ENCODE results near the gene SCN8A.

SCN8A gene

DNA sequence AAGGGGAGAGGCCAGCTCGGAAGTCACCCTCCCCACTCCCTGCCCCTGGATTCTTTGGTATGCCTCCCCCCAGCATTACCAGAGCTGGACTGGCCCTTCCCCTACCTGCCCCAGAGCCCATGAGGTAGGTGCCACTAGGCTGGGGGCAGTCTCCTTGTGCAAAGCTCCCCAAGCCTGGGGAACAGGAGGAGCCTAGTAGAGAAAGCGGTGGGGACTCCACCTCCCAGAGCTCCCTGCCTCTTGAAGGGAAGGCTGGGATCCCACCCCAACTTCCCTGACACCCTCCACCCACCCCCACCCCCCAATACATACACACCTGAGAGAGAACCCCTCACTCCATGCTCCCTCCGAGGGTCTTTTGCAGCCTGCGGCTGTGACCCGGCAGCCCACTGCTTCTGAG lies 227.1 kb downstream of the SCN8A start:
- no peak overlapping the region for H3K4me3 ChIP-seq (ENCODE audit: low read length)
- H3K36me3 ChIP-seq (ENCODE audit: control insufficient read depth, insufficient read depth, low read length), result no peaks in the 10 kb centered on the region
- H3K4me1 ChIP-seq (ENCODE audit: control insufficient read depth, insufficient read depth, low read length), result no peaks in the 10 kb centered on the region
- H3K9ac ChIP-seq (ENCODE audit: low read length), result no peak overlapping the region
- no peak overlapping the region for H3K27ac ChIP-seq (ENCODE audit: low read depth, low read length)
- peaks cover 4% of the 10 kb centered on the region for H3K27me3 ChIP-seq (ENCODE audit: control insufficient read depth, insufficient read depth, low read length)

DNA sequence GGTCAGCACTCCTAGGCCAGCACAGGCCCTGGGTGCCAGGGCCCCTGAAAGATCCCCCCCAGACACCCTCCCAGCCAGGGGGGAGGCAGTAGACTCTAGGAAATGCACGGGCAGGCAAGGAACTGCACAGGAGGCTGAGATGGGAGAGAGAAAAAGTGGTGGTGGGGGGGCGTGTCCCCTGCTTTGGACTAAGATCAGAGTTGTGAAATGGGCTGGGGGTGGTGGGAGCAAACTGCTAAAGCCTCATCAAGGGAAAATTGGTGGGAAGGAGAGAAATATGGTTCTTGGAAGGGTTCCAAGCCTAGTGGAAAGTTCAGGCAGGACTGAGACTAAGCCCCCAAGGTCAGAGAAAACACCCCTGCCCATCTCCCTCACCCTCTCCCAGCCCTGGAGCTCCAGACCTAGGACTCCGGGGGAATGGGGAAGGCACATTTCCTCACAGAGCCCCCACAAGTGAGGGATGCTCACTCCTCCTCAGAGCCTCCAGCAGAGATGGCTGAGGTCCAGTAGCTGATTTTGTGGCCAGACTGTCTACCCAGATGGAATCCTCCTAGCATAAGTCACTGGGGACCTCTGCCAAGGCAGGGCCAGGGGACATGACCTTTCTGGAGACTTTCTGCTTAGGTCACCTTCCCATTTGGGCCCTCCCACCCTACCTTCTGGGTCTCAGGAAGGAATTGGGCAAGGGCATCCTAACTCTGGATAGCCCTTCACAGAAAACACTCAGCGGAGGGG lies 227.7 kb downstream of the SCN8A start:
- Histone ChIP-seq H3K4me1 (ENCODE audit: control insufficient read depth, insufficient read depth, low read length) (no peaks in the 10 kb centered on the region), H3K27ac (ENCODE audit: low read depth, low read length) (no peak overlapping the region), H3K36me3 (ENCODE audit: control insufficient read depth, insufficient read depth, low read length) (no peaks in the 10 kb centered on the region), H3K9ac (ENCODE audit: low read length) (no peak overlapping the region), H3K4me3 (ENCODE audit: low read length) (no peak overlapping the region), H3K27me3 (ENCODE audit: control insufficient read depth, insufficient read depth, low read length) (peaks cover 4% of the 10 kb centered on the region)

DNA sequence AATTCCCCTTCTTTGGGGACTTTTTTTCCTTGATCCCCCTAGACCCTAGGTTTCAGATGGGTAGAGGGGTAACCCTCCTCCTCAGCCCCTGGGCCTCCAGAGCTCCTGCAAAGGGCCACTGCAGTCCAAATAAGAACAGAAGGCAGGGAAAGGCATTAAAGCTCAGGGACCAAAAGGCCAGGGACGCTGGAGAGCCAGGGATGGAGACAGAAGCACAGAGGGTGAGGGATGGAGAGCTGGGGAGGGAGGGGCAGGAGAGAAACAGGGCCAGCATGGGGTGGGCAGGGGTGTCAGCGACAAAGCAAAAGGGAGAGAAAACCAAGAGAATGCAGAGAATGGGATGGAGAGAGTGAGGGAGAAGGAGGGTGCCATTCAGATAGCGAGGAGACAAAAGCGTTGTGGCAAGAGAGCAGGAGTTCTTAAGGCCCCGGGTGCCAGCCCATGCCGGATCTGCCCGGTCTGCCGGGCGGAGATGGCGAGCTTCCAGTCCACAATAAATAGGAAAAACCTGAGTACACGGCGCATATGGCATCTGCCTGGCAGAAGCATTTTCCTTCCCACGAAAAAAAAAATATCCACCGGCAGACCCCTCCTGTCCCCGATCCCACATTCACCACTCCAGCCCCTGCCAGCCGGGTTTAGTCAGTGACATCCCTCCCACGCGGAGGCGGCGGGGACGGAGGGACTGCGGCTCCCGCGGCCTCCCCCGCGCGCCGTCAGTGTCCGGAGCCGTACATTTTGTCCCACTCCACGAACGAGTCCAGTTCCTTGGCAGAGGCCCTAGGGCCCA lies 228.9 kb downstream of the SCN8A start:
- H3K9ac ChIP-seq (ENCODE audit: low read length), result no peak overlapping the region
- H3K27me3 ChIP-seq (ENCODE audit: control insufficient read depth, insufficient read depth, low read length), result peaks cover 4% of the 10 kb centered on the region
- H3K4me3 ChIP-seq (ENCODE audit: low read length), result peak overlapping the region; percentile 48
- H3K4me1 ChIP-seq (ENCODE audit: control insufficient read depth, insufficient read depth, low read length), result no peaks in the 10 kb centered on the region
- H3K36me3 ChIP-seq (ENCODE audit: control insufficient read depth, insufficient read depth, low read length), result no peaks in the 10 kb centered on the region
- H3K27ac ChIP-seq (ENCODE audit: low read depth, low read length), result no peak overlapping the region

DNA sequence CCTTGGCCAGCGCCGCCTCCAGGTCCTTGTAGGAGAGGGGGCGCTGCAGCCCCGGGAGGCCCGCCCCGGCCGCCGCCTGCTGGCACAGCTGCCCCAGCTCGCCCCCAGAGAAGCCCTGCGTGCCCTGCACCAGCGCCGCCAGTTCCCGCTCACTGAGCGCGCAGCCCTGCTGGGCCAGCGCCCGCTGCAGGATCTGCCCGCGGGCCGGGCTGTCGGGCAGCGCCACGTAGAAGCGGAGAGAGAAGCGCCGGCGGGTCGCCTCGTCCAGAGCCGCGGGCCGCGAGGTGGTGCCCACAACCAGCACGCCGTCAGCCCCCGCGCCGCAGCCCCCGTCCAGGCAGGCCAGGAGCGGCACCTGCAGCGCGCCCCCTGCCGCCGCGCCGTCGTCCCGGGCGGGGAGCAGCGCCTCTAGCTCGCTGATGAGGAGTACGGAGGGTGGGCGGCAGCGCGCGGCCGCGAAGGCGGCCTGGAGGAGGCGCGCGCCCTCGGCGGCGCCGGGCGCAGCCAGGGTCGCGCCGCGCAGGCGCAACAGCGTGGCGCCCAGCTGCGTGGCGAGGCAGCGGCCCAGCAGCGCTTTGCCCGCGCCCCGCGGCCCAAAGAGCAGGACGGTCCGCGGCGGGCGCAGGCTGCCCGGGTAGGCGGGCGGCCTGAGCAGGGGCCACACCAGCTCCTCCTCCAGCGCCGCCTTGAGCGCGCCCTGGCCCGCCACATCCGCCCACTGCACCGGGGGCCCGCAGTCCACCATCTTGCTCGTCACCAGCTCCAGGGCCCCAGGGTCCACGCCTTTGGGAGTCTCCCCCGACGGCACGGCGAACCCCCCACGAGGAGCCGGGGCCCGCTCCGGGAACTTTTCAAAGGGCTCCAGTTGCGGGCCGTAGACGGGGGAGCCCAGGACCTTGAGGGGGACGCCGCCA lies 229.8 kb downstream of the SCN8A start:
- no peaks in the 10 kb centered on the region for H3K4me1 ChIP-seq (ENCODE audit: control insufficient read depth, insufficient read depth, low read length)
- H3K4me3 ChIP-seq (ENCODE audit: low read length), result peak overlapping the region; percentile 48
- H3K27ac ChIP-seq (ENCODE audit: low read depth, low read length), result no peak overlapping the region
- no peaks in the 10 kb centered on the region for H3K36me3 ChIP-seq (ENCODE audit: control insufficient read depth, insufficient read depth, low read length)
- H3K9ac ChIP-seq (ENCODE audit: low read length), result no peak overlapping the region
- peaks cover 4% of the 10 kb centered on the region for H3K27me3 ChIP-seq (ENCODE audit: control insufficient read depth, insufficient read depth, low read length)

DNA sequence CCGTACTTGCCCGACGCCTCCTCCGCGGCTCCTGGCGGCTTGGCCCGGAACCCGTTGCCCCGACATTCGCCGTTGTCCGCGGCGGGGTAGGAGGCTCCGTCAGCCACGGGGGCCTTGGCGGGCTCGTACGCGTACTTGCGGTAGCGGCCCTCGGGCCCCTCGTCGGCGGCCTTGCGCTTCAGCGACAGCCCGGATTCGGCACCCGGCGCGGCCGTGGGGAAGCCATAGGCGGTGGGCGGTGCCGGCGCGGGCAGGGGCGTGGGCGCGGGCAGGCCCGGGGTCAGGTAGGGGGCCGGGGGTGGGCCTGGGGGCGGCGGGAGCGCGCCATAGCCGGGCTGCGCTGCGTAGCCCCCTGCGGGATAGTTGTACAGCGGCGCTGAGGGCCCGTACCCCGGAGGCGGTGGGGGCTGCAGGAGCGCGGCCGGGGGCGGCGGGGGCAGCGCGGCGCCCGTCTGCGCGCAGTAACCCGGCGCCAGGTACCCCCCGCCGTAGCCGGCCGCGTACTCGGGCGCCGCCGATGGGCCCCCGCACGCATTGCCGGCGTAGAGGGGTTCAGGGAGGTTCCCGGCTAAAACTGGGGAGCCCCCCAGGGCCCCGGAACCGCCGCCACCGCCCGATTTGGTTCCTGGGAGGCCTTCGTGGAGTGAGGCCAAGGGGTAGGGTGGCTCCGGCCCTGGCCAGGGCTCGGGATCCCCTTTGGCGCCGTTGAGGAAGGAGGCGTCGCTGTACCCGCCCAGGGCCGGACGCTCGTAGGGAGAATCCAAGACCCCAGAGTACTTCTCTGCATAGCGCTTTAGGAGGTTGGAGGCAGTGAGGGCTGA lies 230.6 kb downstream of the SCN8A start:
- Histone ChIP-seq H3K27ac (ENCODE audit: low read depth, low read length) (no peak overlapping the region), H3K4me3 (ENCODE audit: low read length) (peak overlapping the region; percentile 27), H3K4me1 (ENCODE audit: control insufficient read depth, insufficient read depth, low read length) (no peaks in the 10 kb centered on the region), H3K9ac (ENCODE audit: low read length) (no peak overlapping the region), H3K27me3 (ENCODE audit: control insufficient read depth, insufficient read depth, low read length) (peaks cover 4% of the 10 kb centered on the region), H3K36me3 (ENCODE audit: control insufficient read depth, insufficient read depth, low read length) (no peaks in the 10 kb centered on the region)

DNA sequence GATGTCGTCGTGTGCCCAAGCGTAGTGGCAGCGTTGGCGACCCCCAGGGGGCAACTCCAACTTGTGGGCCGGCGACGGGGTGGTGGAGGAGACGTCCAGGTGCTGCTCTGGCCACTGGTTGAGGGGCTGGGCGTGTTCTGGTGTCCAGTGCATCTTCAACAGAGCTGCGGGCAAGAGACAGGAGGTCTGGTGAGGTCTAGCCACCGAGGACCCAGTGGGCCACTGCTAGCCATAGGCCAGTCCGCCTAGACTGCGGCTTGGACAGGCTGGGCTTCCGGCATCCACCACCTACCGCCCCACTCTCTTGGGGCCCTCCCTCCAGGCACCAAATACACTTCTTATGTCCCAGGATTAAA lies 231.2 kb downstream of the SCN8A start:
- Histone ChIP-seq H3K27ac (ENCODE audit: low read depth, low read length) (no peak overlapping the region), H3K4me3 (ENCODE audit: low read length) (no peak overlapping the region), H3K4me1 (ENCODE audit: control insufficient read depth, insufficient read depth, low read length) (no peaks in the 10 kb centered on the region), H3K27me3 (ENCODE audit: control insufficient read depth, insufficient read depth, low read length) (peaks cover 4% of the 10 kb centered on the region), H3K9ac (ENCODE audit: low read length) (no peak overlapping the region), H3K36me3 (ENCODE audit: control insufficient read depth, insufficient read depth, low read length) (no peaks in the 10 kb centered on the region)

DNA sequence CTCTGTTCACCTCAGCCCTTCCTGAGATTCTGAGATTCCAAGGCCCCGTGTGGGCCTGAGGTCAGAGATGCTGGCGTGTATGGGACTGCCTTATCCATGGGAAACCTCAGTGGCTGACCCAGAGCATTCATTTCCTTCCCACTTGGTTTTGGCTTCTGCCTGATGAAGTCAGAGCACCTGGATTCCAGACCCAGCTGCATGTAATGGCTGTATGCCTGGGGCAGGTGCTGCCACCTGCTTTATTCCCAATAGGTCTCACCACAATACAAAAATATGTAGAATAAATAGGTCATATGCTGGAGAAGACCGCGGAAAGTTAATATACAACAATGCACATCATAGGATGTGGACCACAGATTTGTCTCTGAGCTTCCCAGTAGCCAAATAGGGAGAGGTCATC lies 231.9 kb downstream of the SCN8A start:
- Histone ChIP-seq H3K36me3 (ENCODE audit: control insufficient read depth, insufficient read depth, low read length) (no peaks in the 10 kb centered on the region), H3K4me1 (ENCODE audit: control insufficient read depth, insufficient read depth, low read length) (no peaks in the 10 kb centered on the region), H3K27me3 (ENCODE audit: control insufficient read depth, insufficient read depth, low read length) (peaks cover 4% of the 10 kb centered on the region), H3K27ac (ENCODE audit: low read depth, low read length) (no peak overlapping the region), H3K4me3 (ENCODE audit: low read length) (no peak overlapping the region), H3K9ac (ENCODE audit: low read length) (no peak overlapping the region)

DNA sequence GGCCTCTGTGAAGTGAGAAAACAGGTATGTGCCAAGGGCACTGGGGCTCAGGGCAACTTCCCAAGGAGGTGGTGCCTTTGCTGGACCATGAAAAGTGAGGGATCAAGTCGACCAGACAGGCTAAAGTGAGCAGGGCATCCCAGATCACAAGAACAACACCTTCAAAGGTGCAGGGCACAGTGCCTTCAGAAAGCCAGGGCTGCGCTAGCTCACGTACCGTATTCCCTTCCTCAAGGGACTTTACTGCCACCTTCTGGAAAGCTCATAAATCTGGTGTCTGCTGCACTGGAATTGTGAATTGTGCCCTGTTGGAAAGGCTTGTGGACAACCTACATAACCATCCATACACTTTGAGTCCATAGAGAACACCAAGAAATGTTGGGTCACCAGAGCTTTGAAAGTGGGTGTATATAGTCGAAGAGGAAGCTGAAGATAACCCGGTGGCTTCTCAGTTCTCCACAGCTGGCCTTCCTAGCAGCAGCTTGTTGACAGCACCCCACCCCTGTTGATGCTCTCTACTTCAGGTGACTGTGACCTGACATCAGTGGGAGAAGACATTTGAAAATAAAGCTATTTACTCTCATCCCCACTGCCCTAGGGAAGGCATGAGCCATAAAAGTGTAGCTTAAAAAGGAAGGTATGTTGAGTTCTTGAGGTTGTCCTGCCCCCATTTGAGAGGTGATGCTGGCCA lies 233.0 kb downstream of the SCN8A start:
- no peak overlapping the region for H3K4me3 ChIP-seq (ENCODE audit: low read length)
- H3K27ac ChIP-seq (ENCODE audit: low read depth, low read length), result no peak overlapping the region
- no peaks in the 10 kb centered on the region for H3K4me1 ChIP-seq (ENCODE audit: control insufficient read depth, insufficient read depth, low read length)
- H3K36me3 ChIP-seq (ENCODE audit: control insufficient read depth, insufficient read depth, low read length), result no peaks in the 10 kb centered on the region
- H3K27me3 ChIP-seq (ENCODE audit: control insufficient read depth, insufficient read depth, low read length), result peaks cover 4% of the 10 kb centered on the region
- no peak overlapping the region for H3K9ac ChIP-seq (ENCODE audit: low read length)

DNA sequence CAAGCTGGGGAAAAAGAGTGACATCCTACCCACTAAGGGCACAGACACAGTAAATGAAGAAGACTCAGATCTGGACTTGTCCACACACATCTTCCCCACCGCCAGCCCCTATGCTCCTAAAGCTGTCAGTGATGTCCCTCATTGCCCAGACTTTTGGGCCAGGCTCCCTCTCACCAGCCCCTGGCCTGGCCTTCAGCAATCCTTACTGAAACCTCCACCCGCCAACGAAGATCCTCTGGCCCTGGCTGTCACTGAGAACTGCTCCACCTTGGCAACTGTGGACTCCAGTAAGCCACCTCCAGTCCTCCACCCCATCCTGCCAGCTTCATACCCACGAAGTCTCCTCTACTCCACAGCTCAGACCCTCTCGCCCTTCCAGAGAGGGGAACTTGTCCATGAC lies 234.2 kb downstream of the SCN8A start:
- H3K4me3 ChIP-seq (ENCODE audit: low read length), result no peak overlapping the region

DNA sequence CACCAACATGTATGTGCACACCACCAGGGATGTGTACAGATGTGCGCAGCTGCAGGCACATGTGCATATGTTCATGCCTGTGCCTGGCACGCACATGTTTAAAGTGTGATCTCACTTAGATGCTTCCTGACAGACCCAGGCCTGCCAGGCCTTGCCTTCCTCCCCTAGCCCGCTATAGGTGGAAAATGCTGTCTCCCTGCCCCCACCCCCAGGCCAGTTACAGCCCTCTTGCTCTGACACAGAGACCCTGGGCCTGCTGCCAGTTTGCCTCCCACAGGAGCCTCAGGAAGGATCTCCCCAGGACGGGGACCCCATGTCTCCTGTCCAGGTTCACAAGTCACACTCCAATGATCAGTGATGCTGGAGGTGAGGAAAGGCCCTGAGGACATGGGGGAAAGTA lies 235.8 kb downstream of the SCN8A start:
- Histone ChIP-seq H3K27ac (ENCODE audit: low read depth, low read length) (no peak overlapping the region), H3K9ac (ENCODE audit: low read length) (no peak overlapping the region), H3K4me3 (ENCODE audit: low read length) (no peak overlapping the region), H3K27me3 (ENCODE audit: control insufficient read depth, insufficient read depth, low read length) (no peaks in the 10 kb centered on the region), H3K36me3 (ENCODE audit: control insufficient read depth, insufficient read depth, low read length) (no peaks in the 10 kb centered on the region), H3K4me1 (ENCODE audit: control insufficient read depth, insufficient read depth, low read length) (no peaks in the 10 kb centered on the region)

More for the DNA sequence above, 234.2 kb downstream of the SCN8A start:
- Histone ChIP-seq H3K36me3 (ENCODE audit: control insufficient read depth, insufficient read depth, low read length) (no peaks in the 10 kb centered on the region), H3K9ac (ENCODE audit: low read length) (no peak overlapping the region), H3K4me1 (ENCODE audit: control insufficient read depth, insufficient read depth, low read length) (no peaks in the 10 kb centered on the region), H3K27me3 (ENCODE audit: control insufficient read depth, insufficient read depth, low read length) (no peaks in the 10 kb centered on the region), H3K27ac (ENCODE audit: low read depth, low read length) (no peak overlapping the region)

DNA sequence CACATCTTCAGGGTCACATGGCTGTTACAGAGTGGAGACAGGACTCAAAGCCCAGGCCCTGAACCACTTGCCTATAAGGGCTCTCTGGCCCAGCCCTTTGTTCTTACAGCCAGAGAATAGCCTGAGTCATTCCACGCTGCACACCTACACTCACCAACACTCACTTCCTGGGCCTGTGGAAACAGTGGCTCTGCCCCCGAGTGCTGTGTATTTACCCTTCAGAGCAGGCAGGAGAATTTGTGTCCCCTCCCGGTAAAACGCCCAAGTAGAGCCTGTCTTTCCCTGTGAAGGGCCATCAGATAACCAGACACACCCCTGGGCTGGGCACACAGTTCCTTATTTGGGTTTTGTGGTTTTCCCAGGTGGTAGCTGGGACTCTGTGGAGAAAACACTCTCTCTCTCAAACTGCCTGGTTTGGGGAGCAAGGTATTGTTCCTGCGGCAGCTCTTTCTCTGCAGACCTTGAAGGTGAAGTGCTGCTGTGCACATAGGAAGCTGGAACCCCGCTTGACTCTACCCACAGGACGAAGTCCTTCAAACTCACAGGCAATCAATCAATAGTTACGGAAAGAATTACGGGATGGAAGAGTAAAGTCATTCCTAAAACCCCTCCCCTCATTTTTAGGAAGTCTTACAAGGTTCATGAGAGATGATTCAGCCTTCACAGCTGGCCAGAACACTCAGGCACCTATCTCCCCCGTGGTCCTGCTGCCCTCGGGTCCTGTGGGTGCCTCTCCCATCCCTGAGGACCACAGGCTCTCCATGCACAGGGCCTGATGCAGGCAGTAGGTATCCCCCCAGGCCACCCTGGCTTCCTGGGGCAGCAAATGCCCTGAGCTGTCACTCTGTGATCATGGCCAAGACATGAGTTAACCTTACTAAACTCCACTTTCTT lies 237.1 kb downstream of the SCN8A start:
- Histone ChIP-seq H3K9ac (ENCODE audit: low read length) (no peak overlapping the region), H3K27me3 (ENCODE audit: control insufficient read depth, insufficient read depth, low read length) (no peaks in the 10 kb centered on the region)

More for the DNA sequence above, 237.1 kb downstream of the SCN8A start:
- Histone ChIP-seq H3K4me1 (ENCODE audit: control insufficient read depth, insufficient read depth, low read length) (no peaks in the 10 kb centered on the region), H3K27ac (ENCODE audit: low read depth, low read length) (no peak overlapping the region), H3K36me3 (ENCODE audit: control insufficient read depth, insufficient read depth, low read length) (no peaks in the 10 kb centered on the region), H3K4me3 (ENCODE audit: low read length) (no peak overlapping the region)
